GM19468 (cell line): ENCODE data around the gene CUBN.

Experiments
- ATAC-seq: cut with Tn5 transposase; IDR thresholded peaks from one replicate; pipeline ENCODE4 v1.9.1; 2021; ENCODE audit warnings: mild to moderate bottlenecking, moderate library complexity, moderate number of reproducible peaks; ENCODE audit not compliant: unreplicated experiment; ENCODE audit errors: extremely low read depth

The CUBN gene

GRCh38 chr10:17112566-17112965, 17.0 kb downstream of the CUBN start:
- no peak for ATAC-seq

- no peak for ATAC-seq
Observed at GRCh38 chr10:17109475-17110207, 20.0 kb downstream of the CUBN start.

- ATAC-seq: no peak
Observed at GRCh38 chr10:17109046-17109445, 20.6 kb downstream of the CUBN start.

- ATAC-seq: no peak
Observed at GRCh38 chr10:17106991-17107390, 22.6 kb downstream of the CUBN start.

GRCh38 chr10:17101910-17102266, 27.7 kb downstream of the CUBN start:
- no peak for ATAC-seq

- no peak for ATAC-seq
Observed at GRCh38 chr10:17101257-17101909, 28.2 kb downstream of the CUBN start.

- ATAC-seq: no peak
Observed at GRCh38 chr10:17100586-17100985, 29.0 kb downstream of the CUBN start.

- ATAC-seq: no peak
Observed at GRCh38 chr10:17098012-17098411, 31.6 kb downstream of the CUBN start.

- ATAC-seq: no peak
Observed at GRCh38 chr10:17094844-17095243, 34.8 kb downstream of the CUBN start.

- ATAC-seq: no peak
Observed at GRCh38 chr10:17092986-17093803, 36.4 kb downstream of the CUBN start.

GRCh38 chr10:17092216-17092944, 37.2 kb downstream of the CUBN start:
- ATAC-seq: no peak

GRCh38 chr10:17088118-17088806, 41.3 kb downstream of the CUBN start:
- no peak for ATAC-seq

GRCh38 chr10:17086865-17087367, 42.7 kb downstream of the CUBN start:
- no peak for ATAC-seq

- ATAC-seq: no peak
Observed at GRCh38 chr10:17085011-17085725, 44.4 kb downstream of the CUBN start.

GRCh38 chr10:17084258-17084657, 45.4 kb downstream of the CUBN start:
- no peak for ATAC-seq

GRCh38 chr10:17081431-17081830, 48.2 kb downstream of the CUBN start:
- ATAC-seq: no peak

- ATAC-seq: no peak
Observed at GRCh38 chr10:17077890-17078289, 51.7 kb downstream of the CUBN start.

- no peak for ATAC-seq
Observed at GRCh38 chr10:17077346-17077781, 52.2 kb downstream of the CUBN start.
